Measurements from ENCODE around the gene P2RX6.

P2RX6 gene

GRCh38 chr22:20980523-20980922 lies 34.4 kb upstream of the P2RX6 start:
- no peak for DNase-seq

- DNase-seq: no peak
Observed at GRCh38 chr22:20980938-20981722, 33.8 kb upstream of the P2RX6 start.

GRCh38 chr22:20981787-20982562 lies 33.0 kb upstream of the P2RX6 start, which contains the start of gene LZTR1:
TSS of gene LZTR1 (plus strand) at chr22:20982297. CDS start at chr22:20982372, 75 bp downstream.
- peak; percentile 24 for DNase-seq

DNA sequence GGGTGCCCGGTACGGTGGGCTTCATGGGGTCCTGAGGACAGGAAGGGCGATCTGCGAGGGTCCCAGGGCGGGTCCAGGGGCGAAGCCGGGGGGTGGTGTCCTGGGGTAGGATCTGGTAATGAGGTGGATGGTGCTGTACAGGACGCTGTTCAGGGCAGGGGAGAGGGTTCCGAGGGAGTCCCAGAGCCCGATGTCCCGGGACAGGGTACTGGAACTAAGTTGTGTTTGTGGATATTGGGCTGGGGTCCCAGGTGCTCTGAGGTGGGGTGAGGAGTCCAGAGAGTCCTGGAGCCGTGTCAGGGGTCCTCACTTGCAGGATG lies 32.4 kb upstream of the P2RX6 start:
- DNase-seq: no peak

- DNase-seq: no peak
Observed at GRCh38 chr22:20983081-20983771, 31.7 kb upstream of the P2RX6 start.

- DNase-seq: no peak
Observed at GRCh38 chr22:20985720-20986119, 29.2 kb upstream of the P2RX6 start.

- DNase-seq: no peak
Observed at GRCh38 chr22:20986365-20986764, 28.6 kb upstream of the P2RX6 start.

DNA sequence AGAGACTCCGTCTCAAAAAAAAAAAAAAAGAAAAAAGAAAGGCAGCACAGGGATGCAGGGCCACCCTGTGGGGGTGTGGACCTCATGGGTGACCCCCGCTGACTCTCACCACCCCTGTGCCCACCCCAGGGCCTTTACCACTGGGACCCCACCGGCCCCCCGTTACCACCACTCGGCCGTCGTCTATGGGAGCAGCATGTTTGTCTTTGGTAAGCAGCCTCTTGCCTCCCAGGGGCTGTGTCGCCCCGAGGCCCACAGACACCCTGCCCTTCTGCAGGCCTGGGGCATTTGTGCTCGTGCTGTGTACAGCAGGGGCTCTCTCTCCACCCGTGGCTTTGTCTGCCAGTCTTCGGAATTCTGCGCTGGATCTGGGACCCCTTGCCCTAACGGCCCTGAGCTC lies 27.6 kb upstream of the P2RX6 start:
- DNase-seq: no peak

DNA sequence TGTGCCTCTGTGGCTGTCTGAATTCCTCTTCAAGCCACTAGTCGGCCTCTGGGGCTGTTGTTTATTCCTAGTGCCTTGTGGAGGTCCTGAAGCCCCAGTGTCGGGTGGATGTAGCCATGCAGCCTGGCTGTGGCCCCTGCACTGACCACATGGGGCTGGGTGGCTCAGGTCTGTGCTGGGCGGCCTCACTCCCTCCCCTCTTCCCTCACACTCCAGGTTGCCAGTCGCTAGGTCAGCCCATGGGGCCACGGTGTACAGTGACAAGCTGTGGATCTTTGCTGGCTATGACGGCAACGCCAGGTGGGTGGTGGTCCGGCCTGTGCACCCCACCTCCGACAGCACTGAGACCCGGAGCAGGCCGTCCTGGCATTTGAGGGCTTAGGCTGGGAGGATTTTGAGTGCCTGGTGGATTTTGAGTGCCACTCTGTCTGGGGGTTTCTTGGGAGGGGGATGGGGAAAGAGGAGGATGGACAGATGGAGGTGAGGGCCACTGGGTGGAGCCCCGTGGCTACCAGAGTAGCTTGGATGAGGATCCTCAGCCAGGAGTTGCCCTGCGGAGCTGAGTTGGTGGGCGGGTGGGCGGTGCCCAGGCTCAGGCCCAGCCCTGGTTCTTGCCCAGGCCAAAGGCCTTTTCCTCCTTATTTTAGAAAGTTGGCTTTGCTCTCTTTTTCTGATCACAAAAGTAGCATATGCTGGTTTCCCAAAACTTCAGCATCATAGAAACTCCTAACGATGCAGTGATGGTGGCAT lies 26.2 kb upstream of the P2RX6 start:
- DNase-seq: no peak

DNA sequence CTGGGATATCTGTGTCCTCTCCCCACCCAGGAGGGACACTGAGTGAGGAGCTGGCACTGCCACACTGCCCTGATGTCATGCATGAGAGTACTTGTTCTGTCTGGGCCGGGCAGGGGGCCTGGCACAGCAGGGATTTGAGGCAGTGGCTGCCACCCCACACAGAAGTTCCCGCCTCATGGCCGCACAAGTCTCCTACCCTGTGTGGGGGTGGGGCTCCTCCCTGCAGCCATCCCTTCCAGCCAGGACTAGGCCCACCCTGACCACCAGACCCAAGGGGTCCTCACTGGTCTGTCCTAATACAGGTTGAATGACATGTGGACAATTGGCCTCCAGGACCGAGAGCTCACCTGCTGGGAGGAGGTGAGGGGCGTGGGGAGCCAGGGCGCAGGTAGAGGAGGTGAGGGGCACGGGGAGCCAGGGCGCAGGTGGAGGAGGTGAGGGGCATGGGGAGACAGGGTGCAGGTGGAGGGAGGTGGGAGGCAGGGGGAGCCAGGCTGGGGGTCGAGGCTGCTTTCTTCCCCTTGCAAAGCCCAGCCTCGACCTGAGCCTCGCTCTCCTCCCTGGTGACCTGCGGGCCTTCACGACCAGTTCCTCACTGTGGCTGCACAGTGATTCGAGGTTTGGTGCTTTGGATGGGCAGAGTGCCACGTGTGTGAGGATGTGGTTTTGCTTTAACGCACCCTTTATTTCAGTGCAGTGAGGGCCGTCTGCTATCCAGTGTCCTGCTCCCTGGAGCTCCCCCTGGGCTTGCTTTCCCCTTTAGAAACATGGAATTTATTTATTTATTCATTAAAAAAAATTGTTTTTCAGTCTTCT lies 25.4 kb upstream of the P2RX6 start:
- no peak for DNase-seq

DNA sequence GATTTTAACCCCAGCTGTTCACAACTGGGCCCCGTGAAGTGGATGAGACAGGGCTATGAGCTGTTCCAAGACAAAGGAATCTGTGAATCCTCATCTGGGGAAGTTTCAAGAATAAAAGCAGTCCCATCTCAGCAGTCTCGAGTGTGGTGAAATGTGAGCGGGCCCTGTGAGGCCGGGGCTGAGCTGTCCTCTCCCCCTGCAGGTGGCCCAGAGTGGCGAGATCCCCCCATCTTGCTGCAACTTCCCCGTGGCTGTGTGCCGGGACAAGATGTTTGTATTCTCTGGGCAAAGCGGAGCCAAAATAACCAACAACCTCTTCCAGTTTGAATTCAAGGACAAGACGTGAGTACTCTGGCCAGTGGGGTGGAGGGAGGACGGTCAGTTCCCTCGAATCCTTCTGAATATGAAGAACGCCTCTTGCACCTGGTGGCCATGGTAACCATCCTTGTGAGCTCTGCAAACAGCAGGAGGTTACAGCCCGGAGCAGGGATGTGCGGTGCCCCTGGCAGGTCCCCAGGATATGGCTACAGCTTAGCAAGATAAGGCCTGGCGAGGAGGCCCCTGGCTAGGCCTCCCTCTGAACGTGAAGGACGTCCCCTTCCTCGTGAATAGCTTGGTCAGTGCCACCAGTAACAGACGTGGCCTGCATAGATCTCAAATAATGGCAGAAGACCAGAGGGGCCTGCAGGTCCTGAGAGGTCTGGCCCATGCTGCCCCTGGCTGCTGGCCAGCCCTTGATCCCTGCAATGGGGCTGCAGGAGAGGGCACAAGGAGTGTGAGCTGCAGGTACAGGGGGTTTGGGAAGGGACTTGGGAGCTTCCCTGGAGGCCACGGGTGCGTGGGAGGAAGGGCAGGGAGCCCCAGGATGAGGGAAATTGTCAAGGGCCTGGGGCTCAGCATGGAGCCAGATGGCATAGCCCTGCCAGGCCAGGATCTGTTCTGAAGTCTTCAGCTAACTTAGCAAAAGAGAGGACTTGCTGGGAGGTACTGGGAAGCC lies 24.5 kb upstream of the P2RX6 start:
- DNase-seq: no peak

DNA sequence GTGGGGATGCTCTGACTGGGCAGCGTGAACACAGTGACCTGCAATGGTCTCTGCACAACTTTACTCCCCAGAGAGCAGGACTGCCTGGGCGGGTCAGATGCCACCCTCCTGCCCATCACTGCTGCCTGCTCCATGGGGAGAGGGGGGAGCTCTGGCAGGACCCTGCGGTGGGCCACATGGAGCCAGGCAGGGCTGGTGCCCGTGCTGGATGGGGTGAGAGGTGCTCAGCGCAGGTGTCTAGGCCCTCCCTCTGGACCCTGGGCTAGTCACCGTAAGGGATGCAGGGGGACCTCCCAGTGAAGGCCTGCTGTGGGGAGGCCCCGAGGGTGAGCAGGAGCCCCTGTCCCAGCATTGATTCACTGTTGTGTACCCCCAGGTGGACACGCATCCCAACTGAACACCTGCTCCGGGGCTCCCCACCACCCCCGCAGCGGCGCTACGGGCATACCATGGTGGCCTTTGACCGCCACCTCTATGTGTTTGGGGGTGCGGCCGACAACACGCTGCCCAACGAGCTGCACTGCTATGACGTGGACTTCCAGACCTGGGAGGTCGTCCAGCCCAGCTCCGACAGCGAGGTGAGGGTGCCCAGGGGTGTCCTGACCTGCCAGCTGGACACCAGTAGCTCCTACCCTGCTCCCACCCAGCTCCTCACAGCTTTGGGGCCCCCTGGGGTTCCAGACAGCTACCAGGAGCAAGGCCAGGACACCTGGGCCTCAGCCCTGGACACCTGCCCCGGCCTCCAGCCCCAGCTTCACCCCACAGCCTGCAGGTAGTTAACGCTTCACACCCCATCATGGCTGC lies 23.5 kb upstream of the P2RX6 start:
- DNase-seq: no peak

DNA sequence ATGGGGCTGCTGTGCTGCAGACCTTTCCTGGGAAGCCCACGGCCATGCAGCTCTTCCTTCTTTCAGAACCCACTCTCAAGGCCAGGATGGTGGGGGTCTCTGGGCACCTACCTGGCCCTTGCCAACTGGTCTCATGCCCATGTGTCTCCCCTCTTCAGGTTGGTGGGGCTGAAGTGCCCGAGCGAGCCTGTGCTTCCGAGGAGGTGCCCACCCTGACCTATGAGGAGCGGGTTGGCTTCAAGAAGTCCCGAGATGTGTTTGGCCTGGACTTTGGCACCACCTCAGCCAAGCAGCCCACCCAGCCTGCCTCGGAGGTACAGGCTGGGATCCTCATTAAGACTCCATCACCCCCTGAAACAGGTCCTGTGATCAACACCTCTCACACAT lies 22.9 kb upstream of the P2RX6 start:
- no peak for DNase-seq

GRCh38 chr22:20992456-20993303 lies 22.3 kb upstream of the P2RX6 start:
- DNase-seq: no peak

DNA sequence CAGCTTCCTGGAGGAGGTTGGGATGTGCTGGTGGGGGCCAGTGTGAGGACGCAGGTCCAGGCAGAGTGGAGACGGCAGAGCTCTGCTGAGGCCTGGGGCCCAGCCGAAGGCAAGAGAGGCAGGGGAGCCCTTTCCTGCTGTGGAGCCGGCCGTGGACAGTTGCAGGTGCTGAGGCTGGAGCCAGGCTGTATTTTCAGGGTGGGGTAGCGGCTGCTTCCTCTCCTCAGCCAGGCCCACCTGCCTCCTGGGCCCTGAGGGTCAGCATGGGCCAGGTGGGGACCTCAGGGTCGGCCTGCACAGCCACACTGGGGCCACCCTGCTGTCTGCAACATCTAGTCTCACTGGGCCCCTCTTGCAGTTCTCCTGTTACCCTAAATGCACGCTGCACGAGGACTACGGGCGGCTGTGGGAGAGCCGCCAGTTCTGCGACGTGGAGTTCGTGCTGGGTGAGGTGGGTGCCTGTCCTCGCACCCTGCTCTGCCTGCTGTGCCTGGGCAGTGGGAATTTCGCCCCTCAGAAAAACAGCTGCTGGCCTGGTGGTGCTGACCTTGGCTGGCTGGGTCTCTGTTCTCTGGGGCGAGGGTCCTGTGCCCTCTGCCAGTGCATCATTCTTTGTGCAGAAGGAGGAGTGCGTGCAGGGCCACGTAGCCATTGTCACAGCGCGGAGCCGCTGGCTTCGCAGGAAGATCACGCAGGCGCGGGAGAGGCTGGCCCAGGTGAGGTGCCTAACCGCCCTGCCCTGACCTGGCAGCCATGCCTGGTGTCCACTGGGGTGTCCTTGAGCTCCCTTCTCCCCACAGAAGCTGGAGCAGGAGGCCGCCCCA lies 21.4 kb upstream of the P2RX6 start:
- no peak for DNase-seq

DNA sequence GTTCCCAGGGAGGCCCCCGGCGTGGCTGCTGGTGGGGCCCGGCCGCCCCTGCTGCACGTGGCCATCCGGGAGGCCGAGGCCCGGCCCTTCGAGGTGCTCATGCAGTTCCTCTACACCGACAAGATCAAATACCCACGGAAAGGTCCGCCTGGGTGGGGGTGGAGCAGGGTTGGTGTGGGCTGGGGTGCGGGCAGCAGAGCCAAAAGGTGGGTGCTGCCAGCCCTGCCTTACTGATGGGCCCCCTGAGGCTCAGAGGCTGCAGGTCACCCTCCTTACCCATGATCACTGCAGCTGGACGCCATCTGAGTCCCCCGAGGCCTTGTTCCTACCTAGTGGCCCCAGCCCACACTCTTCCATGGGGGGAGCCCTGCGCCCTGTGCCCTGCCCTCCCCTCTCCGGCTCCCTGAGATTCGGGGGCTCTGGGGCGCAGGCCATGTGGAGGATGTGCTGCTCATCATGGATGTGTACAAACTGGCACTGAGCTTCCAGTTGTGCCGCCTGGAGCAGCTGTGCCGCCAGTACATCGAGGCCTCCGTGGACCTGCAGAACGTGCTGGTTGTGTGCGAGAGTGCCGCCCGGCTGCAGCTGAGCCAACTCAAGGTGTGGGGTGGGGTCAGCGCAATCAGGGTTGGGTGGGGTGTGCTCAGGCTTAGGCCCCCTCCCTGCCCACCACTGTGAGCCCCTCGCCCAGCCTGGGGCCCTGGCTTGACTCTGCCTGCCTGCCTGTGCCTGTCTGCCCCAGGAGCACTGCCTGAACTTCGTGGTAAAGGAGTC lies 20.6 kb upstream of the P2RX6 start:
- no peak for DNase-seq

GRCh38 chr22:20994902-20995241 lies 20.1 kb upstream of the P2RX6 start:
- DNase-seq: no peak

Data from NCI-H1436 treated with DMSO at 0.1 percent for 48 hours (cell line).